SJCRH30 (cell line): ENCODE results near the gene CDK3. TPM values are rescaled to one million over a fixed set of nuclear protein-coding genes. Genes with fewer than 3 reads are reported as not detected.
A peak's percentile ranks its signal among the peaks of the same experiment; 100 is the strongest.
"Not testable (repeated sequence)": the region's sequence is repeated elsewhere in the genome, so short reads cannot be mapped to it uniquely, and the experiment has no call there.

Experiments used
- DNase-seq, 2 experiments: peaks; one replicate each; pipeline ENCODE4 v3.0.0-alpha.2; 2015 to 2020
- H3K27ac ChIP-seq: fragments of 250-450 bp; sonication (Bioruptor Pico); 2 replicates; pipeline ENCODE4 v1.5.1; 2020; ENCODE audit warnings: mild to moderate bottlenecking, moderate library complexity
- H3K27me3 ChIP-seq: fragments of 250-450 bp; sonication (Bioruptor Pico); 2 replicates; pipeline ENCODE4 v1.5.1; 2020; ENCODE audit warnings: mild to moderate bottlenecking, moderate library complexity
- H3K36me3 ChIP-seq: fragments of 250-450 bp; sonication (Bioruptor Pico); 2 replicates; pipeline ENCODE4 v1.5.1; 2020; ENCODE audit warnings: mild to moderate bottlenecking, moderate library complexity
- H3K4me1 ChIP-seq: fragments of 250-450 bp; sonication (Bioruptor Pico); 2 replicates; pipeline ENCODE4 v1.5.1; 2020; ENCODE audit warnings: mild to moderate bottlenecking, moderate library complexity
- H3K4me3 ChIP-seq: fragments of 250-450 bp; sonication (Bioruptor Pico); 2 replicates; pipeline ENCODE4 v1.5.1; 2020; ENCODE audit warnings: mild to moderate bottlenecking, moderate library complexity
- H3K9me3 ChIP-seq: fragments of 250-450 bp; sonication (Bioruptor Pico); replicated peaks from 2 replicates; pipeline ENCODE4 v1.5.1; 2020; ENCODE audit warnings: mild to moderate bottlenecking, moderate library complexity
- total RNA-seq: library from RNA; depleted of rRNA; stranded (reverse); fragments of >200 nt; shearing (Covaris generic); gene quantifications from 2 replicates; pipeline ENCODE4 v1.2.3, GENCODE V29; 2014

The CDK3 gene
- total RNA-seq, 1 experiment from 2014 or later: 3.1 TPM

- H3K27me3 ChIP-seq: no peaks in the 10 kb centered on the region
- no peak overlapping the region for H3K4me3 ChIP-seq
- peaks cover 15% of the 10 kb centered on the region for H3K36me3 ChIP-seq
- H3K4me1 ChIP-seq: peaks cover 7% of the 10 kb centered on the region
- DNase-seq: no peak
- no peaks in the 10 kb centered on the region for H3K9me3 ChIP-seq
- no peak overlapping the region for H3K27ac ChIP-seq
These were observed 34.0 kb downstream of the CDK3 start for GRCh38 chr17:76034428-76035350.

- Histone ChIP-seq H3K27ac (no peak overlapping the region), H3K4me1 (peaks cover 3% of the 10 kb centered on the region; the same call in 1 of the 2 replicates), H3K36me3 (peaks cover 35% of the 10 kb centered on the region), H3K4me3 (no peak overlapping the region), H3K27me3 (no peaks in the 10 kb centered on the region), H3K9me3 (no peaks in the 10 kb centered on the region)
- DNase-seq: no peak
These were observed 36.0 kb downstream of the CDK3 start for GRCh38 chr17:76036497-76037261.

GRCh38 chr17:76038050-76038449 is 37.4 kb downstream of the CDK3 start:
- Histone ChIP-seq H3K4me1 (peaks cover 3% of the 10 kb centered on the region; the same call in 1 of the 2 replicates), H3K36me3 (peaks cover 48% of the 10 kb centered on the region)
- DNase-seq: peak; percentile 69 to 72

GRCh38 chr17:76039121-76039520 is 38.5 kb downstream of the CDK3 start:
- Histone ChIP-seq H3K9me3 (no peaks in the 10 kb centered on the region), H3K27ac (no peak overlapping the region), H3K4me3 (no peak overlapping the region), H3K27me3 (no peaks in the 10 kb centered on the region), H3K36me3 (peaks cover 58% of the 10 kb centered on the region), H3K4me1 (peaks cover 3% of the 10 kb centered on the region; the same call in 1 of the 2 replicates)
- DNase-seq: no peak

More at GRCh38 chr17:76038050-76038449, 37.4 kb downstream of the CDK3 start:
- Histone ChIP-seq H3K27ac (peak overlapping the region; percentile 43), H3K27me3 (no peaks in the 10 kb centered on the region), H3K4me3 (no peak overlapping the region), H3K9me3 (no peaks in the 10 kb centered on the region)

- Histone ChIP-seq H3K4me3 (no peak overlapping the region), H3K27me3 (no peaks in the 10 kb centered on the region), H3K27ac (no peak overlapping the region), H3K9me3 (no peaks in the 10 kb centered on the region), H3K36me3 (peaks cover 69% of the 10 kb centered on the region), H3K4me1 (peaks cover 3% of the 10 kb centered on the region; the same call in 1 of the 2 replicates)
- DNase-seq: no peak
These were observed 39.7 kb downstream of the CDK3 start for GRCh38 chr17:76040376-76040775.

- H3K27ac ChIP-seq, H3K4me1 ChIP-seq, H3K4me3 ChIP-seq, DNase-seq, H3K9me3 ChIP-seq, H3K27me3 ChIP-seq: not testable (repeated sequence)
- peaks cover 94% of the 10 kb centered on the region for H3K36me3 ChIP-seq
These were observed 42.2 kb downstream of the CDK3 start for GRCh38 chr17:76042868-76043267.

GRCh38 chr17:76044475-76045007 is 43.9 kb downstream of the CDK3 start:
- not testable (repeated sequence) for H3K27ac ChIP-seq, H3K27me3 ChIP-seq, H3K4me3 ChIP-seq, DNase-seq, H3K9me3 ChIP-seq
- Histone ChIP-seq H3K4me1 (peaks cover 18% of the 10 kb centered on the region), H3K36me3 (peaks cover 90% of the 10 kb centered on the region)

GRCh38 chr17:76046064-76046463 is 45.4 kb downstream of the CDK3 start:
- Histone ChIP-seq H3K4me3 (no peak overlapping the region), H3K27ac (no peak overlapping the region), H3K4me1 (peaks cover 30% of the 10 kb centered on the region), H3K9me3 (no peaks in the 10 kb centered on the region), H3K36me3 (peaks cover 88% of the 10 kb centered on the region), H3K27me3 (no peaks in the 10 kb centered on the region)
- DNase-seq: no peak

GRCh38 chr17:76048025-76048605 is 47.5 kb downstream of the CDK3 start:
- H3K27ac ChIP-seq: peak overlapping the region; percentile 80
- DNase-seq: peak in 1 of 2 experiments; percentile 42
- H3K36me3 ChIP-seq: peaks cover 82% of the 10 kb centered on the region
- no peaks in the 10 kb centered on the region for H3K27me3 ChIP-seq
- H3K9me3 ChIP-seq: no peaks in the 10 kb centered on the region
- peaks cover 30% of the 10 kb centered on the region for H3K4me1 ChIP-seq
- no peak overlapping the region for H3K4me3 ChIP-seq

- Histone ChIP-seq H3K27ac (peak overlapping the region; percentile 80), H3K4me3 (no peak overlapping the region), H3K36me3 (peaks cover 82% of the 10 kb centered on the region), H3K4me1 (peaks cover 31% of the 10 kb centered on the region), H3K27me3 (no peaks in the 10 kb centered on the region), H3K9me3 (no peaks in the 10 kb centered on the region)
- DNase-seq: peak; percentile 95 to 96
These were observed 48.1 kb downstream of the CDK3 start for GRCh38 chr17:76048711-76049110.

GRCh38 chr17:76049239-76049638 is 48.6 kb downstream of the CDK3 start:
- peaks cover 35% of the 10 kb centered on the region for H3K4me1 ChIP-seq
- peak; percentile 63 to 68 for DNase-seq
- peaks cover 82% of the 10 kb centered on the region for H3K36me3 ChIP-seq
- H3K4me3 ChIP-seq: no peak overlapping the region
- H3K9me3 ChIP-seq: no peaks in the 10 kb centered on the region
- no peaks in the 10 kb centered on the region for H3K27me3 ChIP-seq
- peak overlapping the region; percentile 80 for H3K27ac ChIP-seq

- Histone ChIP-seq H3K4me1 (peaks cover 35% of the 10 kb centered on the region), H3K4me3 (no peak overlapping the region), H3K36me3 (peaks cover 82% of the 10 kb centered on the region), H3K27ac (peak overlapping the region; percentile 80), H3K9me3 (no peaks in the 10 kb centered on the region), H3K27me3 (no peaks in the 10 kb centered on the region)
- no peak for DNase-seq
These were observed 49.3 kb downstream of the CDK3 start for GRCh38 chr17:76049836-76050537.

GRCh38 chr17:76050538-76051467 is 50.1 kb downstream of the CDK3 start:
- Histone ChIP-seq H3K4me1 (peaks cover 35% of the 10 kb centered on the region), H3K27ac (no peak overlapping the region), H3K27me3 (no peaks in the 10 kb centered on the region), H3K9me3 (no peaks in the 10 kb centered on the region), H3K36me3 (peaks cover 81% of the 10 kb centered on the region), H3K4me3 (no peak overlapping the region)
- no peak for DNase-seq
